Lung (tissue), 12 donors: Measurements from ENCODE around the gene SPRR4. TPM values are rescaled to one million over a fixed set of nuclear protein-coding genes. Genes with fewer than 3 reads are reported as not detected.

Experiments used
- ATAC-seq: fragments of 200-7000 bp; cut with Tn5 transposase; one replicate; pipeline ENCODE4 v1.9.1; 2020; ENCODE audit warnings: moderate number of reproducible peaks; ENCODE audit not compliant: insufficient read depth, low FRiP score
- DNase-seq, 3 donors: peaks; one replicate each; pipeline ENCODE4 v3.0.0-alpha.2; 2013 to 2017
- H3K27ac ChIP-seq, 2 donors: one replicate each; pipeline ENCODE4 v1.5.1; 2013; ENCODE audit warnings: mild to moderate bottlenecking in 2 of 2, moderate library complexity in 2 of 2, control low read depth in 1 of 2, inconsistent platforms in 1 of 2, low read depth in 1 of 2, low read length in 1 of 2
- H3K27me3 ChIP-seq, 3 donors: one replicate each; pipeline ENCODE4 v1.5.1; 2013; ENCODE audit warnings: low read length in 2 of 3; ENCODE audit not compliant: control insufficient read depth in 3 of 3, insufficient read depth in 3 of 3
- H3K36me3 ChIP-seq, 4 donors: one replicate each; pipeline ENCODE4 v1.5.1; 2013; ENCODE audit warnings: low read length in 4 of 4, mild to moderate bottlenecking in 1 of 4, moderate library complexity in 1 of 4; ENCODE audit not compliant: control insufficient read depth in 4 of 4, insufficient read depth in 4 of 4
- H3K4me1 ChIP-seq, 5 donors: one replicate each; pipeline ENCODE4 v1.5.1; 2013; ENCODE audit warnings: low read length in 5 of 5, mild to moderate bottlenecking in 2 of 5, moderate library complexity in 1 of 5; ENCODE audit not compliant: control insufficient read depth in 5 of 5, insufficient read depth in 5 of 5
- H3K4me3 ChIP-seq: one replicate; pipeline ENCODE4 v1.5.1; 2013; ENCODE audit warnings: mild to moderate bottlenecking, control low read depth, moderate library complexity
- H3K9ac ChIP-seq, 2 donors: one replicate each; pipeline ENCODE4 v1.5.1; 2013; ENCODE audit warnings: low read length in 2 of 2, control low read depth in 1 of 2; ENCODE audit not compliant: insufficient read depth in 1 of 2
- H3K9me3 ChIP-seq, 4 donors: one replicate each; pipeline ENCODE4 v1.5.1; 2013; ENCODE audit warnings: low read length in 3 of 4, mild to moderate bottlenecking in 1 of 4, moderate library complexity in 1 of 4; ENCODE audit not compliant: control insufficient read depth in 4 of 4, insufficient read depth in 3 of 4
- CTCF ChIP-seq: IDR thresholded peaks from 2 replicates; pipeline ENCODE4 v1.5.1; 2012; ENCODE audit warnings: mild to moderate bottlenecking; ENCODE audit errors: control extremely low read depth, extremely low read depth
- WGBS, 2 donors: extraction: QIAGEN DNeasy Blood & Tissue Kit; methylation state at CpG; one replicate each; pipeline ENCODE4 v1.1.7; 2013; 5-methylcytosine and 5-hydroxymethylcytosine counted together
- polyA plus RNA-seq, 2 donors: library from polyadenylated mRNA; stranded (reverse); fragments of 200-250 nt; gene quantifications; one replicate each; pipeline ENCODE4 v1.2.1, GENCODE V29; 2013
- total RNA-seq, 2 donors: library from RNA; depleted of rRNA in 1 of 2; stranded (reverse); fragments of >200 nt in 1 of 2; gene quantifications; one replicate each; pipeline ENCODE4 v1.2.1, GENCODE V29; 2014 to 2021
- donor health status: control.
- donor health status: control.
- donor health status: Bipolar disorder and iron deficiency.
- donor health status: healthy.
- donor health status: DM: yes; HTN: yes; CAD: no.

Gene SPRR4
- total and polyA plus RNA-seq, 4 donors = not detected

GRCh38 chr1:152946651-152947256, 23.7 kb upstream of the SPRR4 start, which contains the start of gene SPRR5:
Gene SPRR5 (plus strand): TSS chr1:152947206. CDS start chr1:152948555, 1,349 bp downstream.
- H3K27me3 ChIP-seq = no peaks in the 10 kb centered on the region
- H3K9me3 ChIP-seq = peaks cover 0 to 5% (median 0%) of the 10 kb centered on the region in 4 donors
- H3K9ac ChIP-seq = no peak within 1 kb of the TSS
- TF ChIP-seq CTCF = no peak
- no peaks in the 10 kb centered on the region for H3K4me1 ChIP-seq
- no peaks in the 10 kb centered on the region for H3K36me3 ChIP-seq
- 71 to 76% methylated on average over 4 of the region's 4 CpGs for WGBS, 2 donors
- ATAC-seq = no peak
- H3K4me3 ChIP-seq = no peak within 1 kb of the TSS
- no peak within 1 kb of the TSS for H3K27ac ChIP-seq
- DNase-seq = no peak

- WGBS, 2 donors = 77 to 86% methylated on average over 5 of the region's 5 CpGs
- peaks cover 0 to 6% (median 0%) of the 10 kb centered on the region in 4 donors for H3K9me3 ChIP-seq
- no peaks in the 10 kb centered on the region for H3K4me1 ChIP-seq
- no peaks in the 10 kb centered on the region for H3K36me3 ChIP-seq
- H3K27me3 ChIP-seq = peaks cover 0 to 5% (median 0%) of the 10 kb centered on the region in 3 donors
- no peak overlapping the region for H3K9ac ChIP-seq
- TF ChIP-seq CTCF = no peak
- H3K27ac ChIP-seq = no peak overlapping the region
- DNase-seq (no peak), ATAC-seq (no peak)
- H3K4me3 ChIP-seq = no peak overlapping the region
Observed at GRCh38 chr1:152951711-152952110, 18.7 kb upstream of the SPRR4 start.

GRCh38 chr1:152953761-152954160, 16.7 kb upstream of the SPRR4 start:
- peaks cover 0 to 5% (median 0%) of the 10 kb centered on the region in 3 donors for H3K27me3 ChIP-seq
- H3K9ac ChIP-seq = no peak overlapping the region
- H3K9me3 ChIP-seq = peaks cover 0 to 4% (median 0%) of the 10 kb centered on the region in 4 donors
- no peak for ATAC-seq
- H3K27ac ChIP-seq = no peak overlapping the region
- WGBS, 2 donors = 72 to 84% methylated on average over 7 of the region's 7 CpGs
- no peak overlapping the region for H3K4me3 ChIP-seq
- no peak for TF ChIP-seq CTCF
- H3K36me3 ChIP-seq = no peaks in the 10 kb centered on the region
- no peaks in the 10 kb centered on the region for H3K4me1 ChIP-seq
- no peak for DNase-seq
